ENCODE results near the gene CLEC10A.

Gene CLEC10A

GRCh38 chr17:7039832-7040231, 40.2 kb downstream of the CLEC10A start:
- Histone ChIP-seq H3K36me3 (replicated peaks; ENCODE audit: insufficient read depth, low read length) (no peaks in the 10 kb centered on the region), H3K27me3 (replicated peaks; ENCODE audit: insufficient read depth, low read length) (peaks cover 37% of the 10 kb centered on the region), H3K4me1 (ENCODE audit: low read length) (peaks cover 12% of the 10 kb centered on the region; the same call in 1 of the 2 replicates), H3K9me3 (replicated peaks; ENCODE audit: insufficient read depth, low read length) (no peaks in the 10 kb centered on the region), H3F3A (ENCODE audit: insufficient read depth, low read length) (peaks cover 3% of the 10 kb centered on the region; the same call in 1 of the 2 replicates), H3K9ac (ENCODE audit: low read length) (no peak overlapping the region), H3K79me2 (ENCODE audit: low read length) (peaks cover 12% of the 10 kb centered on the region; the same call in 1 of the 2 replicates), H4K20me1 (ENCODE audit: insufficient read depth, low read length) (no peaks in the 10 kb centered on the region), H2AFZ (ENCODE audit: low read length) (no peak overlapping the region), H3K4me3 (ENCODE audit: low read length) (no peak overlapping the region), H3K27ac (ENCODE audit: low read length) (no peak overlapping the region), H3K4me2 (ENCODE audit: low read depth, low read length) (no peak overlapping the region), H3K9me2 (replicated peaks; ENCODE audit: insufficient read depth, low read length) (no peaks in the 10 kb centered on the region)
- DNase-seq: no peak
- TF ChIP-seq EZH2phosphoT487 (IDR thresholded peaks at IDR 0.05; ENCODE audit: low read length) (no peak), EZH2 (optimal IDR thresholded peaks at IDR 0.05; ENCODE audit: low read depth, low read length) (no peak), CTCF (IDR thresholded peaks at IDR 0.05; ENCODE audit: low read length) (no peak)

GRCh38 chr17:7038025-7038862, 41.8 kb downstream of the CLEC10A start:
- H3K4me3 ChIP-seq (ENCODE audit: low read length): no peak overlapping the region
- H3K27ac ChIP-seq (ENCODE audit: low read length): no peak overlapping the region
- TF ChIP-seq EZH2 (optimal IDR thresholded peaks at IDR 0.05; ENCODE audit: low read depth, low read length) (no peak), EZH2phosphoT487 (IDR thresholded peaks at IDR 0.05; ENCODE audit: low read length) (no peak), CTCF (IDR thresholded peaks at IDR 0.05; ENCODE audit: low read length) (no peak)
- H3K9ac ChIP-seq (ENCODE audit: low read length): no peak overlapping the region
- DNase-seq: no peak
- no peaks in the 10 kb centered on the region for H4K20me1 ChIP-seq (ENCODE audit: insufficient read depth, low read length)
- H3K4me2 ChIP-seq (ENCODE audit: low read depth, low read length): no peak overlapping the region
- H3K36me3 ChIP-seq (replicated peaks; ENCODE audit: insufficient read depth, low read length): no peaks in the 10 kb centered on the region
- H3K4me1 ChIP-seq (ENCODE audit: low read length): peaks cover 14% of the 10 kb centered on the region; the same call in 1 of the 2 replicates
- H3K27me3 ChIP-seq (replicated peaks; ENCODE audit: insufficient read depth, low read length): peaks cover 22% of the 10 kb centered on the region
- no peaks in the 10 kb centered on the region for H3K9me2 ChIP-seq (replicated peaks; ENCODE audit: insufficient read depth, low read length)
- no peaks in the 10 kb centered on the region for H3K9me3 ChIP-seq (replicated peaks; ENCODE audit: insufficient read depth, low read length)
- no peak overlapping the region for H2AFZ ChIP-seq (ENCODE audit: low read length)
- H3F3A ChIP-seq (ENCODE audit: insufficient read depth, low read length): peaks cover 4% of the 10 kb centered on the region; the same call in 1 of the 2 replicates
- H3K79me2 ChIP-seq (ENCODE audit: low read length): peaks cover 13% of the 10 kb centered on the region; the same call in 1 of the 2 replicates

GRCh38 chr17:7035591-7036368, 44.3 kb downstream of the CLEC10A start, which contains the start of gene SLC16A13:
Gene SLC16A13, plus strand, starts transcription at chr17:7036015. Its CDS starts 368 bp downstream, at chr17:7036383.
- peak within 1 kb of the TSS; percentile 74 for H3K4me3 ChIP-seq (ENCODE audit: low read length)
- peak within 1 kb of the TSS; percentile 93 for H3K4me2 ChIP-seq (ENCODE audit: low read depth, low read length)
- H3K36me3 ChIP-seq (replicated peaks; ENCODE audit: insufficient read depth, low read length): no peaks in the 10 kb centered on the region
- H2AFZ ChIP-seq (ENCODE audit: low read length): peak within 1 kb of the TSS; percentile 83
- TF ChIP-seq CTCF (IDR thresholded peaks at IDR 0.05; ENCODE audit: low read length) (no peak), EZH2phosphoT487 (IDR thresholded peaks at IDR 0.05; ENCODE audit: low read length) (no peak), EZH2 (optimal IDR thresholded peaks at IDR 0.05; ENCODE audit: low read depth, low read length) (no peak)
- no peaks in the 10 kb centered on the region for H4K20me1 ChIP-seq (ENCODE audit: insufficient read depth, low read length)
- peaks cover 9% of the 10 kb centered on the region; the same call in 1 of the 2 replicates for H3K4me1 ChIP-seq (ENCODE audit: low read length)
- peak within 1 kb of the TSS; percentile 60 for H3K9ac ChIP-seq (ENCODE audit: low read length)
- H3K9me2 ChIP-seq (replicated peaks; ENCODE audit: insufficient read depth, low read length): no peaks in the 10 kb centered on the region
- H3K9me3 ChIP-seq (replicated peaks; ENCODE audit: insufficient read depth, low read length): no peaks in the 10 kb centered on the region
- no peaks in the 10 kb centered on the region for H3K27me3 ChIP-seq (replicated peaks; ENCODE audit: insufficient read depth, low read length)
- peak; percentile 99 for DNase-seq
- H3K79me2 ChIP-seq (ENCODE audit: low read length): peaks cover 13% of the 10 kb centered on the region; the same call in 1 of the 2 replicates
- H3F3A ChIP-seq (ENCODE audit: insufficient read depth, low read length): peaks cover 4% of the 10 kb centered on the region; the same call in 1 of the 2 replicates
- H3K27ac ChIP-seq (ENCODE audit: low read length): peak within 1 kb of the TSS; percentile 59
